GM04504 (cell line): ENCODE data around the gene ORAI2.
"Not testable (repeated sequence)": the region's sequence is repeated elsewhere in the genome, so short reads cannot be mapped to it uniquely, and the experiment has no call there.

Experiments used
- DNase-seq: peaks from one replicate; pipeline ENCODE4 v3.0.0-alpha.2; 2012; ENCODE audit warnings: low read depth

ORAI2 gene

GRCh38 chr7:102433219-102434038, at the start of gene ORAI2:
ORAI2 (plus strand) TSS chr7:102433575; CDS start chr7:102438957, 5,382 bp downstream.
- no peak for DNase-seq

GRCh38 chr7:102387064-102387463, 46.3 kb upstream of the ORAI2 start:
- DNase-seq, result no peak

GRCh38 chr7:102389810-102390209, 43.6 kb upstream of the ORAI2 start:
- DNase-seq, result no peak

- DNase-seq, result peak; percentile 41
Measured at GRCh38 chr7:102390697-102391484, 42.5 kb upstream of the ORAI2 start.

GRCh38 chr7:102392330-102392729, 41.0 kb upstream of the ORAI2 start:
- no peak for DNase-seq

GRCh38 chr7:102393467-102393866, 39.9 kb upstream of the ORAI2 start:
- no peak for DNase-seq

- DNase-seq, result no peak
Measured at GRCh38 chr7:102395592-102395872, 37.8 kb upstream of the ORAI2 start.

- DNase-seq, result peak; percentile 81
Measured at GRCh38 chr7:102395873-102396709, 37.3 kb upstream of the ORAI2 start, which contains the start of gene PRKRIP1. PRKRIP1 (plus strand) TSS chr7:102396363; CDS start chr7:102396412, 49 bp downstream.

- DNase-seq, result no peak
Measured at GRCh38 chr7:102396710-102397019, 36.7 kb upstream of the ORAI2 start.

GRCh38 chr7:102398543-102398942, 34.8 kb upstream of the ORAI2 start:
- no peak for DNase-seq

GRCh38 chr7:102400360-102400759, 33.0 kb upstream of the ORAI2 start:
- DNase-seq, result no peak

- DNase-seq, result no peak
Measured at GRCh38 chr7:102403563-102403962, 29.8 kb upstream of the ORAI2 start.

GRCh38 chr7:102404005-102404861, 29.1 kb upstream of the ORAI2 start:
- DNase-seq, result peak; percentile 31

- not testable (repeated sequence) for DNase-seq
Measured at GRCh38 chr7:102404862-102405188, 28.6 kb upstream of the ORAI2 start.

- no peak for DNase-seq
Measured at GRCh38 chr7:102407910-102408309, 25.5 kb upstream of the ORAI2 start.

- DNase-seq, result not testable (repeated sequence)
Measured at GRCh38 chr7:102408530-102408929, 24.8 kb upstream of the ORAI2 start.

- DNase-seq, result no peak
Measured at GRCh38 chr7:102409340-102409739, 24.0 kb upstream of the ORAI2 start.

GRCh38 chr7:102410123-102410522, 23.3 kb upstream of the ORAI2 start:
- no peak for DNase-seq

- no peak for DNase-seq
Measured at GRCh38 chr7:102410918-102411317, 22.5 kb upstream of the ORAI2 start.

- DNase-seq, result no peak
Measured at GRCh38 chr7:102412548-102412947, 20.8 kb upstream of the ORAI2 start.

- no peak for DNase-seq
Measured at GRCh38 chr7:102413091-102413490, 20.3 kb upstream of the ORAI2 start.

- DNase-seq, result no peak
Measured at GRCh38 chr7:102413611-102414010, 19.8 kb upstream of the ORAI2 start.
